ENCODE data around the gene CXCL11.
"Not testable (repeated sequence)": the region's sequence is repeated elsewhere in the genome, so short reads cannot be mapped to it uniquely, and the experiment has no call there.

CXCL11 gene

GRCh38 chr4:76000279-76000678 is 35.6 kb downstream of the CXCL11 start:
- no peak for DNase-seq (ENCODE audit: low spot score)

GRCh38 chr4:75998525-75999147 is 37.2 kb downstream of the CXCL11 start:
- not testable (repeated sequence) for DNase-seq (ENCODE audit: low spot score)

- no peak for DNase-seq (ENCODE audit: low spot score)
Measured at GRCh38 chr4:75997946-75998345, 37.9 kb downstream of the CXCL11 start.

- DNase-seq (ENCODE audit: low spot score): no peak
Measured at GRCh38 chr4:75997081-75997480, 38.8 kb downstream of the CXCL11 start.

- DNase-seq (ENCODE audit: low spot score): peak; percentile 64
Measured at GRCh38 chr4:75995727-75996126, 40.1 kb downstream of the CXCL11 start.

- DNase-seq (ENCODE audit: low spot score): no peak
Measured at GRCh38 chr4:75992462-75992861, 43.4 kb downstream of the CXCL11 start.

- DNase-seq (ENCODE audit: low spot score): no peak
Measured at GRCh38 chr4:75989846-75990528, 45.9 kb downstream of the CXCL11 start.

GRCh38 chr4:75985116-75985515 is 50.8 kb downstream of the CXCL11 start:
- DNase-seq (ENCODE audit: low spot score): no peak
